HCT116 (cell line): Measurements from ENCODE around the gene CFAP126.

ENCODE experiments used
- EZH2 ChIP-seq: fragments of 200-600 bp; sonication (generic); IDR thresholded peaks from 2 replicates; pipeline ENCODE4 v1.6.1; 2017; ENCODE audit warnings: antibody characterized with exemption, mixed run types
- EZH2phosphoT487 ChIP-seq: fragments of 200-600 bp; IDR thresholded peaks from 2 replicates; pipeline ENCODE4 v1.6.1; 2018; ENCODE audit warnings: antibody characterized with exemption, borderline replicate concordance
- MAX ChIP-seq: IDR thresholded peaks from 2 replicates; pipeline ENCODE4 v1.6.1; 2012
- POLR2A ChIP-seq: IDR thresholded peaks from 2 replicates; pipeline ENCODE4 v1.7.0; 2011; ENCODE audit warnings: borderline replicate concordance; ENCODE audit not compliant: insufficient read depth, insufficient read length; ENCODE audit errors: extremely low read depth
- POLR2AphosphoS5 ChIP-seq: IDR thresholded peaks from 2 replicates; pipeline ENCODE4 v1.6.1; 2011; ENCODE audit warnings: mild to moderate bottlenecking, low read depth, low read length, moderate library complexity
- RAD21 ChIP-seq: IDR thresholded peaks from 2 replicates; pipeline ENCODE4 v1.6.1; 2012; ENCODE audit warnings: low read depth, mild to moderate bottlenecking
- SIN3A ChIP-seq: IDR thresholded peaks from 2 replicates; pipeline ENCODE4 v1.6.1; 2012; ENCODE audit warnings: low read depth
- TCF7L2 ChIP-seq: IDR thresholded peaks from 2 replicates; pipeline ENCODE4 v1.7.0; 2011; ENCODE audit warnings: borderline replicate concordance, inconsistent platforms; ENCODE audit not compliant: insufficient read depth, insufficient read length; ENCODE audit errors: extremely low read depth
- YY1 ChIP-seq: IDR thresholded peaks from 2 replicates; pipeline ENCODE4 v1.6.1; 2011; ENCODE audit warnings: low read length, low read depth, moderate library complexity, mild to moderate bottlenecking; ENCODE audit not compliant: insufficient replicate concordance; ENCODE audit errors: extremely low read depth
- ZNF274 ChIP-seq: fragments of 200-500 bp; sonication (Bioruptor generic); IDR thresholded peaks from 2 replicates; pipeline ENCODE4 v1.6.1; 2014; ENCODE audit warnings: mild to moderate bottlenecking, low read depth, low read length, inconsistent platforms
- TF ChIP-seq, protein P1 (sequence below), 3 experiments: fragments of 200-600 bp in 1 of 3; sonication (generic) in 1 of 3; IDR thresholded peaks in 2 of 3; conservative IDR thresholded peaks in 1 of 3; 2 replicates each; pipeline ENCODE4 v1.5.1; 2012 to 2017; ENCODE audit warnings: low read depth in 2 of 3, low read length in 2 of 3, antibody characterized with exemption in 1 of 3, borderline replicate concordance in 1 of 3, control low read depth in 1 of 3, mild to moderate bottlenecking in 1 of 3, mixed read lengths in 1 of 3, mixed run types in 1 of 3, moderate library complexity in 1 of 3; ENCODE audit not compliant: insufficient read depth in 1 of 3

- TF ChIP-seq, protein P1, sequence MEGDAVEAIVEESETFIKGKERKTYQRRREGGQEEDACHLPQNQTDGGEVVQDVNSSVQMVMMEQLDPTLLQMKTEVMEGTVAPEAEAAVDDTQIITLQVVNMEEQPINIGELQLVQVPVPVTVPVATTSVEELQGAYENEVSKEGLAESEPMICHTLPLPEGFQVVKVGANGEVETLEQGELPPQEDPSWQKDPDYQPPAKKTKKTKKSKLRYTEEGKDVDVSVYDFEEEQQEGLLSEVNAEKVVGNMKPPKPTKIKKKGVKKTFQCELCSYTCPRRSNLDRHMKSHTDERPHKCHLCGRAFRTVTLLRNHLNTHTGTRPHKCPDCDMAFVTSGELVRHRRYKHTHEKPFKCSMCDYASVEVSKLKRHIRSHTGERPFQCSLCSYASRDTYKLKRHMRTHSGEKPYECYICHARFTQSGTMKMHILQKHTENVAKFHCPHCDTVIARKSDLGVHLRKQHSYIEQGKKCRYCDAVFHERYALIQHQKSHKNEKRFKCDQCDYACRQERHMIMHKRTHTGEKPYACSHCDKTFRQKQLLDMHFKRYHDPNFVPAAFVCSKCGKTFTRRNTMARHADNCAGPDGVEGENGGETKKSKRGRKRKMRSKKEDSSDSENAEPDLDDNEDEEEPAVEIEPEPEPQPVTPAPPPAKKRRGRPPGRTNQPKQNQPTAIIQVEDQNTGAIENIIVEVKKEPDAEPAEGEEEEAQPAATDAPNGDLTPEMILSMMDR (IDR thresholded peaks at IDR 0.05 in 2 of 3, conservative IDR thresholded peaks at IDR 0.05 in 1 of 3; ENCODE audit: borderline replicate concordance in 1 of 3, insufficient read depth in 1 of 3, low read depth in 2 of 3, low read length in 2 of 3), result 0 out of 6 replicates have a peak, but pooled peaks of 2 of the 3 experiments have one; percentile 13 to 28
- TF ChIP-seq POLR2AphosphoS5, result no peak
- TF ChIP-seq EZH2, result no peak
- no peak for TF ChIP-seq POLR2A
- no peak for TF ChIP-seq EZH2phosphoT487
- no peak for TF ChIP-seq TCF7L2
- TF ChIP-seq SIN3A, result no peak
- TF ChIP-seq RAD21, result peak; percentile 53
- TF ChIP-seq ZNF274, result no peak
- no peak for TF ChIP-seq YY1
- TF ChIP-seq MAX, result no peak
Measured at GRCh38 chr1:161367684-161368400, at the start of gene CFAP126.
